HepG2 (cell line): ENCODE measurements around the gene GPATCH3. TPM values are rescaled to one million over a fixed set of nuclear protein-coding genes. Genes with fewer than 3 reads are reported as not detected.

ENCODE experiments used
- ATAC-seq: fragments of 200-7000 bp; cut with Tn5 transposase; 3 replicates; pipeline ENCODE4 v1.9.1; 2020; ENCODE audit warnings: mild to moderate bottlenecking, moderate library complexity
- BruUV-seq: library from RNA; stranded (reverse); fragments of 400-500 nt; replicated peaks from 2 replicates; lab custom pipeline; 2021; lab: Mats Ljungman, UMichigan
- CTCF ChIA-PET: fragments of 300-600 bp; formaldehyde crosslinking; extraction: SDS; loops from one replicate; lab custom pipeline; 2021; ENCODE audit warnings: low total read pairs, inconsistent platforms, low intra/inter-chr PET ratio; lab: Yijun Ruan, JAX
- POLR2A ChIA-PET: fragments of 350-600 bp; sonication (Branson Sonifier 250); formaldehyde crosslinking; loops from one replicate; lab custom pipeline; 2020; ENCODE audit warnings: antibody characterized with exemption, inconsistent platforms; lab: Yijun Ruan, JAX
- DNase-seq: peaks from one replicate; pipeline ENCODE4 v3.0.0-alpha.2; 2015; ENCODE audit warnings: low spot score
- FAIRE-seq: peaks from 3 replicates; lab custom pipeline; 2011; peaks lifted over from hg19 to GRCh38; lab: Jason Lieb, UNC
- H2AFZ ChIP-seq: one replicate; pipeline ENCODE4 v1.6.1; 2011; ENCODE audit warnings: low read length, inconsistent platforms
- H3K27ac ChIP-seq: fragments of 300-600 bp; 3 replicates; pipeline ENCODE4 v1.8.0; 2011; ENCODE audit warnings: mixed run types, mild to moderate bottlenecking, mixed read lengths, low read length, inconsistent platforms; ENCODE audit not compliant: insufficient read depth; ENCODE audit errors: extremely low read length
- H3K27me3 ChIP-seq, 2 experiments: fragments of 200-600 bp in 1 of 2; 2 replicates in 1 of 2; 3 replicates in 1 of 2; pipeline versions ENCODE4 v1.6.0 to v1.8.0; 2011; ENCODE audit warnings: low read length in 2 of 2, mild to moderate bottlenecking in 2 of 2, moderate library complexity in 2 of 2, inconsistent platforms in 1 of 2; ENCODE audit not compliant: insufficient read depth in 2 of 2, control insufficient read depth in 1 of 2
- H3K36me3 ChIP-seq, 2 experiments: fragments of 200-600 bp in 1 of 2; replicated peaks in 1 of 2; 2 replicates in 1 of 2; 3 replicates in 1 of 2; pipeline versions ENCODE4 v1.5.1 to v1.8.0; 2011; ENCODE audit warnings: low read length in 2 of 2, inconsistent platforms in 1 of 2; ENCODE audit not compliant: insufficient read depth in 2 of 2, control insufficient read depth in 1 of 2
- H3K4me1 ChIP-seq: 2 replicates; pipeline ENCODE4 v1.5.1; 2012; ENCODE audit warnings: low read length, inconsistent platforms; ENCODE audit not compliant: insufficient read depth
- H3K4me2 ChIP-seq: 2 replicates; pipeline ENCODE4 v1.6.0; 2011; ENCODE audit warnings: low read depth, low read length, inconsistent platforms
- H3K4me3 ChIP-seq, 3 experiments: fragments of 200-600 bp in 1 of 3; sonication (generic), shearing (Covaris generic) in 1 of 3; replicated peaks in 1 of 3; 2 replicates each; pipeline ENCODE4 v1.5.1; 2011 to 2016; ENCODE audit warnings: low read length in 3 of 3, inconsistent platforms in 2 of 3, low read depth in 2 of 3, mild to moderate bottlenecking in 2 of 3, control low read depth in 1 of 3, mixed read lengths in 1 of 3; ENCODE audit not compliant: insufficient read depth in 1 of 3
- H3K79me2 ChIP-seq: one replicate; pipeline ENCODE4 v1.6.1; 2011; ENCODE audit warnings: low read length, inconsistent platforms; ENCODE audit not compliant: insufficient read depth
- H3K9ac ChIP-seq: 2 replicates; pipeline ENCODE4 v1.6.0; 2011; ENCODE audit warnings: mild to moderate bottlenecking, low read depth, low read length, inconsistent platforms; ENCODE audit not compliant: insufficient read depth
- H3K9me3 ChIP-seq: 2 replicates; pipeline ENCODE4 v1.5.1; 2012; ENCODE audit warnings: mild to moderate bottlenecking, low read length
- H4K20me1 ChIP-seq: 2 replicates; pipeline ENCODE4 v1.6.0; 2011; ENCODE audit warnings: inconsistent platforms, mild to moderate bottlenecking, low read length, moderate library complexity; ENCODE audit not compliant: insufficient read depth
- CBX5 ChIP-seq: sonication (generic); formaldehyde crosslinking; IDR thresholded peaks from 2 replicates; pipeline ENCODE4 v1.4.0; 2020; ENCODE audit warnings: missing genetic modification reagents, borderline replicate concordance
- CENPT ChIP-seq: sonication (generic); formaldehyde crosslinking; IDR thresholded peaks from 2 replicates; pipeline ENCODE4 v1.8.0; 2022; ENCODE audit warnings: low read depth, mild to moderate bottlenecking, moderate library complexity, missing genetic modification reagents
- GABPB1 ChIP-seq: IDR thresholded peaks from 2 replicates; pipeline ENCODE4 v1.6.1; 2016; ENCODE audit warnings: mild to moderate bottlenecking, missing genetic modification reagents, moderate library complexity, missing compliant biosample characterization
- KDM5B ChIP-seq: sonication (generic); formaldehyde crosslinking; IDR thresholded peaks from 2 replicates; pipeline ENCODE4 v1.4.0; 2020; ENCODE audit warnings: missing genetic modification reagents, mild to moderate bottlenecking, borderline replicate concordance
- MAFF ChIP-seq: IDR thresholded peaks from 2 replicates; pipeline ENCODE4 v1.6.1; 2011; ENCODE audit warnings: low read depth, low read length, improper control_type of control experiment
- RBM22 ChIP-seq: fragments of 200-400 bp; formaldehyde crosslinking; optimal IDR thresholded peaks from 2 replicates; pipeline ENCODE3; 2017; ENCODE audit warnings: mild to moderate bottlenecking, low read length, moderate library complexity
- SP140L ChIP-seq: sonication (generic); formaldehyde crosslinking; IDR thresholded peaks from 2 replicates; pipeline ENCODE4 v1.4.0; 2020; ENCODE audit warnings: missing genetic modification reagents, borderline replicate concordance
- TAF1 ChIP-seq: sonication (generic); formaldehyde crosslinking; IDR thresholded peaks from 2 replicates; pipeline ENCODE4 v1.4.0; 2020; ENCODE audit warnings: missing genetic modification reagents
- TCF7L2 ChIP-seq: IDR thresholded peaks from 2 replicates; pipeline ENCODE4 v1.6.1; 2011; ENCODE audit warnings: mild to moderate bottlenecking, low read depth, low read length, moderate library complexity
- U2AF2 ChIP-seq: fragments of 200-400 bp; formaldehyde crosslinking; IDR thresholded peaks from 2 replicates; pipeline ENCODE4 v1.6.1; 2017; ENCODE audit warnings: low read depth, mild to moderate bottlenecking, low read length
- ZNF317 ChIP-seq: sonication (generic); formaldehyde crosslinking; IDR thresholded peaks from 2 replicates; pipeline ENCODE4 v1.5.0; 2020; ENCODE audit warnings: mild to moderate bottlenecking, missing genetic modification reagents
- ZNF501 ChIP-seq: sonication (generic); formaldehyde crosslinking; IDR thresholded peaks from 2 replicates; pipeline ENCODE4 v1.5.1; 2020; ENCODE audit warnings: mild to moderate bottlenecking, moderate library complexity, missing genetic modification reagents
- ZSCAN20 ChIP-seq: sonication (generic); formaldehyde crosslinking; IDR thresholded peaks from 2 replicates; pipeline ENCODE4 v1.4.0; 2020; ENCODE audit warnings: missing genetic modification reagents, mild to moderate bottlenecking, borderline replicate concordance
- WGBS: methylation state at CpG from one replicate; pipeline ENCODE4 v1.1.6; 2017; ENCODE audit warnings: low lambda C conversion rate; 5-methylcytosine and 5-hydroxymethylcytosine counted together
- in situ Hi-C: cut with HindIII; loops from 2 replicates; pipeline ENCODE4 v1.10.0; 2017; ENCODE audit warnings: low pct_unique_long_range_greater_than_20kb; ENCODE audit not compliant: extremely low pct_ligation_motif_present
- intact Hi-C: fragments of 100-400 bp; cut with micrococcal nuclease; formaldehyde crosslinking; loops from one replicate; pipeline ENCODE4 v1.10.0; 2022; ENCODE audit not compliant: unreplicated experiment
- polyA plus RNA-seq, 8 experiments: library from polyadenylated mRNA; depleted of rRNA in 3 of 8; stranded (reverse) in 7 of 8; unstranded in 1 of 8; fragments of >200 nt; fragmentation: Illumina TruSeq in 4 of 8; extraction: Trizol in 4 of 8; gene quantifications; 2 replicates each; pipeline versions ENCODE4 v1.2.1 to v1.2.3, GENCODE V29; 2011 to 2016; ENCODE audit warnings: low read depth in 4 of 8, missing spikeins in 1 of 8, mixed read lengths in 1 of 8; ENCODE audit not compliant: insufficient read depth in 1 of 8
- total RNA-seq, 5 experiments: library from RNA; depleted of rRNA; stranded (reverse); fragments of >200 nt; fragmentation: Illumina TruSeq; extraction: Trizol; gene quantifications; 2 replicates each; pipeline ENCODE4 v1.2.3, GENCODE V29; 2016; ENCODE audit warnings: low read depth in 1 of 5
- TF ChIP-seq, protein P1 (sequence below): sonication (generic); formaldehyde crosslinking; IDR thresholded peaks from 2 replicates; pipeline ENCODE4 v1.4.0; 2020; ENCODE audit warnings: missing genetic modification reagents

Gene GPATCH3
- total and polyA plus RNA-seq, 2 of the 13 experiments (the other 11 are each of a cell fraction or from before 2014, with no cell fraction given), result 8.3 to 11.0 TPM

DNA sequence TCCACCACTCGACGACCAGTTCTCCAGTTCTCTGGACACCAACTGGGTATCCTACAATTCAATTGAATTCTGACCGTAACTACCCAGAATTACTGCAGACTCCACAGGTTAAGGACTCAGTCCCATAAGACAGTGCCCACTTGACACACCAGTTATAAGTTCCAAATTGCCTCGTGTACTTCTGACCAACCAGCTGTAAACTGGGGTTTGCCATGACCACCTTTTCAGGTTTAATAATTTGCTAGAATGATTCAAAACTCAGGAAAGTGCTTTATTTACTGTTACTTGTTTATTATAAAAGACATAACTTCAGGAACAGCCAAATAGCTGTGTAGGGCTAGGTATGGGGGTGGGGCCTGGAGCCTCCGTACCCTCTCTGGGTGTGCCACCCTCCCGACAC, 36.6 kb upstream of the GPATCH3 start:
- ATAC-seq, result no peak
- Histone ChIP-seq H3K4me2 (no peak overlapping the region), H3K36me3 (peaks cover 16 to 55% of the 10 kb centered on the region in 2 experiments; a peak in 4 of 5 replicates), H4K20me1 (no peaks in the 10 kb centered on the region), H3K9me3 (no peaks in the 10 kb centered on the region), H3K4me1 (peaks cover 42% of the 10 kb centered on the region), H3K27me3 (no peaks in the 10 kb centered on the region), H3K9ac (no peak overlapping the region), H2AFZ (no peak overlapping the region), H3K27ac (peak overlapping the region; percentile 84), H3K4me3 (no peak overlapping the region), H3K79me2 (peaks cover 35% of the 10 kb centered on the region)
- in situ Hi-C loops, result no loop called here
- POLR2A ChIA-PET, result interaction anchor here (2.0 to 12.9 kb wide), 6 partner anchors 10 to 47 kb away, joined by 9 to 371 read pairs (median 18); partner anchors contain the start of genes GPATCH3, GPN2, KDF1 and NR0B2
- CTCF ChIA-PET, result no interaction called here
- intact Hi-C loops, result loop anchor here (5.0 kb wide), 1 partner anchor 35 kb away; the partner anchor contains the start of gene GPATCH3
- WGBS, result 84% methylated on average over 6 of the region's 6 CpGs
- TF ChIP-seq ZSCAN20 (no peak), RBM22 (peak; percentile 45)
- no peak for FAIRE-seq
- BruUV-seq, result TSS peak; percentile 10
- DNase-seq, result no peak

DNA sequence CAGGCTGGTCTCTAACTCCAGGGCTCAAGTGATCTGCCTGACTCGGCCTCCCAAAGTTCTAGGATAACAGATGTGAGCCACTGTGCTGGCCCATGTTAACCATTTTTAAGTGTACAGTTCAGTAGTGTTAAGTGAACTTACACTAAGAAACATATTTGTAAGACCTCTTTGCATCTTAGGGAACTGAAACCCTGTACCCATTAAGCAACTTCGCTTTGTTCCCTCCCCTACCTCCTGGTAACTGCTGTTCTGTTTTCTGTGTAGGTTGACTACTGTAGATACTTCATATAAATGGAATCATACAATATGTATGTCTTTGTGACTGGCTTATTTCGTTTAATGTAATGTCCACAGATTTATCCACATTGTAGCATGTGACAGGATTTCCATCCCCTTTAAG, 32.3 kb upstream of the GPATCH3 start:
- Histone ChIP-seq H3K36me3 (peaks cover 15 to 56% of the 10 kb centered on the region in 2 experiments; a peak in 4 of 5 replicates), H2AFZ (no peak overlapping the region), H3K27ac (no peak overlapping the region), H3K27me3 (no peaks in the 10 kb centered on the region), H3K9me3 (no peaks in the 10 kb centered on the region), H3K79me2 (peaks cover 37% of the 10 kb centered on the region), H3K9ac (no peak overlapping the region), H3K4me3 (no peak overlapping the region), H4K20me1 (0 out of 2 replicates have a peak, but pooled peaks cover 3% of the 10 kb centered on the region), H3K4me2 (no peak overlapping the region), H3K4me1 (peaks cover 14% of the 10 kb centered on the region)
- BruUV-seq, result no TSS peak
- ChIA-PET POLR2A (interaction anchor here (4.0 kb wide), 1 partner anchor 19 kb away, joined by 17 read pairs; the partner anchor contains the start of gene NR0B2), CTCF (no interaction called here)
- WGBS, result 92% methylated on average over 3 of the region's 3 CpGs
- ATAC-seq, result no peak
- no peak for FAIRE-seq
- in situ Hi-C loops, result no loop called here
- intact Hi-C loops, result no loop called here
- no peak for DNase-seq
- TF ChIP-seq ZNF317 (CRISPR knock-in tag) (no peak), ZNF501 (CRISPR knock-in tag) (no peak), KDM5B (CRISPR knock-in tag) (no peak), CENPT (CRISPR knock-in tag) (no peak), MAFF (no peak), CBX5 (CRISPR knock-in tag) (no peak), U2AF2 (no peak), TCF7L2 (no peak), GABPB1 (CRISPR knock-in tag) (no peak), SP140L (CRISPR knock-in tag) (no peak), TAF1 (CRISPR knock-in tag) (no peak)
- TF ChIP-seq, protein P1, sequence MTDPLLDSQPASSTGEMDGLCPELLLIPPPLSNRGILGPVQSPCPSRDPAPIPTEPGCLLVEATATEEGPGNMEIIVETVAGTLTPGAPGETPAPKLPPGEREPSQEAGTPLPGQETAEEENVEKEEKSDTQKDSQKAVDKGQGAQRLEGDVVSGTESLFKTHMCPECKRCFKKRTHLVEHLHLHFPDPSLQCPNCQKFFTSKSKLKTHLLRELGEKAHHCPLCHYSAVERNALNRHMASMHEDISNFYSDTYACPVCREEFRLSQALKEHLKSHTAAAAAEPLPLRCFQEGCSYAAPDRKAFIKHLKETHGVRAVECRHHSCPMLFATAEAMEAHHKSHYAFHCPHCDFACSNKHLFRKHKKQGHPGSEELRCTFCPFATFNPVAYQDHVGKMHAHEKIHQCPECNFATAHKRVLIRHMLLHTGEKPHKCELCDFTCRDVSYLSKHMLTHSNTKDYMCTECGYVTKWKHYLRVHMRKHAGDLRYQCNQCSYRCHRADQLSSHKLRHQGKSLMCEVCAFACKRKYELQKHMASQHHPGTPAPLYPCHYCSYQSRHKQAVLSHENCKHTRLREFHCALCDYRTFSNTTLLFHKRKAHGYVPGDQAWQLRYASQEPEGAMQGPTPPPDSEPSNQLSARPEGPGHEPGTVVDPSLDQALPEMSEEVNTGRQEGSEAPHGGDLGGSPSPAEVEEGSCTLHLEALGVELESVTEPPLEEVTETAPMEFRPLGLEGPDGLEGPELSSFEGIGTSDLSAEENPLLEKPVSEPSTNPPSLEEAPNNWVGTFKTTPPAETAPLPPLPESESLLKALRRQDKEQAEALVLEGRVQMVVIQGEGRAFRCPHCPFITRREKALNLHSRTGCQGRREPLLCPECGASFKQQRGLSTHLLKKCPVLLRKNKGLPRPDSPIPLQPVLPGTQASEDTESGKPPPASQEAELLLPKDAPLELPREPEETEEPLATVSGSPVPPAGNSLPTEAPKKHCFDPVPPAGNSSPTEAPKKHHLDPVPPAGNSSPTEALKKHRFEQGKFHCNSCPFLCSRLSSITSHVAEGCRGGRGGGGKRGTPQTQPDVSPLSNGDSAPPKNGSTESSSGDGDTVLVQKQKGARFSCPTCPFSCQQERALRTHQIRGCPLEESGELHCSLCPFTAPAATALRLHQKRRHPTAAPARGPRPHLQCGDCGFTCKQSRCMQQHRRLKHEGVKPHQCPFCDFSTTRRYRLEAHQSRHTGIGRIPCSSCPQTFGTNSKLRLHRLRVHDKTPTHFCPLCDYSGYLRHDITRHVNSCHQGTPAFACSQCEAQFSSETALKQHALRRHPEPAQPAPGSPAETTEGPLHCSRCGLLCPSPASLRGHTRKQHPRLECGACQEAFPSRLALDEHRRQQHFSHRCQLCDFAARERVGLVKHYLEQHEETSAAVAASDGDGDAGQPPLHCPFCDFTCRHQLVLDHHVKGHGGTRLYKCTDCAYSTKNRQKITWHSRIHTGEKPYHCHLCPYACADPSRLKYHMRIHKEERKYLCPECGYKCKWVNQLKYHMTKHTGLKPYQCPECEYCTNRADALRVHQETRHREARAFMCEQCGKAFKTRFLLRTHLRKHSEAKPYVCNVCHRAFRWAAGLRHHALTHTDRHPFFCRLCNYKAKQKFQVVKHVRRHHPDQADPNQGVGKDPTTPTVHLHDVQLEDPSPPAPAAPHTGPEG (CRISPR knock-in tag), result no peak
